GM23248 (cell line): Measurements from ENCODE around the gene CENPP. TPM values are rescaled to one million over a fixed set of nuclear protein-coding genes. Genes with fewer than 3 reads are reported as not detected.
A peak's percentile ranks its signal among the peaks of the same experiment; 100 is the strongest.

Experiments used
- DNase-seq: peaks from one replicate; pipeline ENCODE4 v3.0.0-alpha.2; 2015
- H2AFZ ChIP-seq: fragments of 200-600 bp; sonication (generic); 2 replicates; pipeline ENCODE4 v1.6.1; 2016; ENCODE audit warnings: antibody characterized with exemption
- H3F3A ChIP-seq: fragments of 200-600 bp; sonication (generic); 2 replicates; pipeline ENCODE4 v1.6.1; 2016; ENCODE audit warnings: mild to moderate bottlenecking, antibody characterized with exemption, mixed run types; ENCODE audit not compliant: insufficient read depth
- H3K27ac ChIP-seq: fragments of 200-600 bp; sonication (generic); 2 replicates; pipeline ENCODE4 v1.5.1; 2016; ENCODE audit warnings: mild to moderate bottlenecking
- H3K27me3 ChIP-seq: fragments of 200-600 bp; sonication (generic); replicated peaks from 2 replicates; pipeline ENCODE4 v1.6.1; 2016; ENCODE audit warnings: mild to moderate bottlenecking; ENCODE audit not compliant: insufficient read depth
- H3K36me3 ChIP-seq: fragments of 200-600 bp; sonication (generic); 2 replicates; pipeline ENCODE4 v1.6.1; 2016; ENCODE audit warnings: low read depth, mild to moderate bottlenecking
- H3K4me1 ChIP-seq: fragments of 200-600 bp; sonication (generic); 2 replicates; pipeline ENCODE4 v1.6.1; 2016; ENCODE audit warnings: mild to moderate bottlenecking; ENCODE audit not compliant: insufficient read depth
- H3K4me2 ChIP-seq: fragments of 200-600 bp; sonication (generic); one replicate; pipeline ENCODE4 v1.6.1; 2016; ENCODE audit warnings: mild to moderate bottlenecking; ENCODE audit not compliant: unreplicated experiment
- H3K4me3 ChIP-seq: fragments of 200-600 bp; sonication (generic); 2 replicates; pipeline ENCODE4 v1.5.1; 2016; ENCODE audit warnings: mild to moderate bottlenecking
- H3K79me2 ChIP-seq: fragments of 200-600 bp; sonication (generic); 2 replicates; pipeline ENCODE4 v1.6.1; 2016; ENCODE audit warnings: mild to moderate bottlenecking; ENCODE audit not compliant: insufficient read depth
- H3K9ac ChIP-seq: fragments of 200-600 bp; sonication (generic); 2 replicates; pipeline ENCODE4 v1.6.1; 2016; ENCODE audit warnings: mild to moderate bottlenecking
- H3K9me2 ChIP-seq: fragments of 200-600 bp; sonication (generic); 2 replicates; pipeline ENCODE4 v1.6.1; 2016; ENCODE audit warnings: mixed run types, mild to moderate bottlenecking, moderate library complexity; ENCODE audit not compliant: insufficient read depth
- H3K9me3 ChIP-seq: fragments of 200-600 bp; sonication (generic); one replicate; pipeline ENCODE4 v1.6.1; 2017; ENCODE audit warnings: low read depth
- H4K20me1 ChIP-seq: fragments of 200-600 bp; sonication (generic); 2 replicates; pipeline ENCODE4 v1.6.0; 2016; ENCODE audit not compliant: insufficient read depth
- EZH2 ChIP-seq: fragments of 200-600 bp; sonication (generic); IDR thresholded peaks from 2 replicates; pipeline ENCODE4 v1.6.1; 2018; ENCODE audit warnings: antibody characterized with exemption, mild to moderate bottlenecking; ENCODE audit not compliant: insufficient read depth, poor library complexity, severe bottlenecking
- EZH2phosphoT487 ChIP-seq: fragments of 200-600 bp; sonication (generic); IDR thresholded peaks from 2 replicates; pipeline ENCODE4 v1.6.1; 2018; ENCODE audit warnings: antibody characterized with exemption, moderate library complexity, mild to moderate bottlenecking, low read depth; ENCODE audit not compliant: insufficient read depth
- WGBS, 2 experiments: methylation state at CpG; one replicate each; pipeline ENCODE4 v1.1.6; 2015 to 2017; ENCODE audit warnings: low lambda C conversion rate in 2 of 2, low coverage in 1 of 2; ENCODE audit errors: missing lambda C conversion rate in 2 of 2; 5-methylcytosine and 5-hydroxymethylcytosine counted together
- in situ Hi-C: fragments of 300-500 bp; cut with MboI; formaldehyde crosslinking; loops from 2 replicates; pipeline ENCODE4 v1.15.0; 2020
- polyA plus RNA-seq: library from polyadenylated mRNA; unstranded; fragments of >200 nt; fragmentation: Nextera tagmentation; extraction: Ambion mirVana; gene quantifications from 2 replicates; pipeline ENCODE4 v1.2.1, GENCODE V29; 2016
- total RNA-seq: library from RNA; depleted of rRNA; stranded (reverse); fragments of >200 nt; shearing (Covaris generic); gene quantifications from 2 replicates; pipeline ENCODE4 v1.2.3, GENCODE V29; 2014

The CENPP gene
- total and polyA plus RNA-seq, 2 experiments from 2014 or later: 2.5 to 7.4 TPM

DNA sequence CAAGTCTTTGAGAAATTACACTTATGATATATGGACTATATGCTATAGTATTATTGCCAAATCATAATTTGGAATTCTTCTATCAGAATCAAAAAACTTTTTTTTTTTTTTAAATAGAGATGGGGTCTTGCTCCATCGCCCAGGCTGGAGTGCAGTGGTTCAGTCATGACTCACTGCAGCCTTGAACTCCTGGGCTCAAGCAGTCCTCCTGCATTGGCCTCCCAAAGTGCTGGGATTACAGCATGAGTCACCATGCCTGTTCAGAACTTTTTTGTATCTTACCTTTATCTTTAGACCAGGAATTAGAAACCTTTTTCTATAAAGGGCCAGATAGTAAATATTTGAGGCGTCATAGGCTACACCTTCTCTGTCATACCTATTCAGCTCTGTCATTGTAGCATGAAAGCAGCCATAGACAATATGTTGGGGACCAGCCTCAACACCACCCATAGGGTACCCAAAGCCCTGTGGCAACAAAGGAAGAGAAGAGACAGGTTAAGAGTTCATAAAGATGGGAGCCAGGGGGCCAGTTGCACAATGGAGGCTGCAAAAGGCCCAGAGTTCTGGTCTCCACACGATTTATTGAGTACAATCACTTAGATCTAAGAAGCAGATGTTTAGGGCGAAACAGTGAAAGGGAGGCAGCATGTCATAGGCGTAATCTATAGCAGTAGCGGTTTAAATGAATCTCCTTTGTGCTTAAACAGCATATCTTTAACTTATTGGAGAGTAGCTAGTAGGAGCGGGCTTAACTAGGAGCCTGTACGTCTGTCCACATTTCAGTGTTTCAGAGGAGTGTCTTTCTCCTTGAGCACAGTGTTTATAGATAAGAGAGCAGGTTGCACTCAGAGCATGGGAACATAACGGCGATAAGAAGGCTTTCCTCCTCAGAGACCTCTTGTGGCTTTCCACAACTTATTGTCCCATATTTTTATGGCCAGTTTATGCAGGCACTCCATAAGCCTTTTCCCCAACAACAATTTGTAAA, 197.5 kb downstream of the CENPP start:
- TF ChIP-seq EZH2phosphoT487 (no peak), EZH2 (no peak)
- Histone ChIP-seq H3K9me2 (no peaks in the 10 kb centered on the region), H3K4me1 (no peaks in the 10 kb centered on the region), H2AFZ (no peak overlapping the region), H3F3A (no peaks in the 10 kb centered on the region), H3K27me3 (no peaks in the 10 kb centered on the region), H3K9ac (no peak overlapping the region), H4K20me1 (no peaks in the 10 kb centered on the region), H3K9me3 (no peaks in the 10 kb centered on the region), H3K4me3 (no peak overlapping the region), H3K36me3 (no peaks in the 10 kb centered on the region), H3K27ac (no peak overlapping the region), H3K4me2 (no peak overlapping the region), H3K79me2 (no peaks in the 10 kb centered on the region)
- in situ Hi-C loops: no loop called here
- WGBS, 2 experiments: 89 to 92% methylated on average over 10 of the region's 10 CpGs
- no peak for DNase-seq

DNA sequence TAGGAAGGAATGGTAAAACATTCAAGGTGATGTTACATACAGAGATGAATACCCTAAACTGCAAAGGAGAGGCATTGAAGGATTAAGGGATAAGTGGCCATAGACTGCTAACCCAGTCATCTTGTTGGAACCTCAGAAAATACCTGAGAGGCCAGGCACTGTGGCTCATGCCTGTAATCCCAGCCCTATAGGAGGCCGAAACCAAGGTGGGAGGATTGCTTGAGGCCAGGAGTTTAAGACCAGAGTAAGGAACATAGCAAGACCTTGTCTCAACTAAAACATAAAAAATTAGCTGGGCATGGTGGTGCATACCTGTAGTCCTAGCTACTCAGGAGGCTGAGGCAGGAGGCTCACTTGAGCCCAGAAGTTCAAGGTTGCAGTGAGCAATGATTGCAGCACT, 199.1 kb downstream of the CENPP start:
- no peaks in the 10 kb centered on the region for H3K27me3 ChIP-seq
- H3F3A ChIP-seq: no peaks in the 10 kb centered on the region
- H3K4me3 ChIP-seq: no peak overlapping the region
- no peak overlapping the region for H2AFZ ChIP-seq
- no peaks in the 10 kb centered on the region for H4K20me1 ChIP-seq
- H3K9ac ChIP-seq: no peak overlapping the region
- DNase-seq: no peak
- no peaks in the 10 kb centered on the region for H3K9me3 ChIP-seq
- H3K79me2 ChIP-seq: no peaks in the 10 kb centered on the region
- no peaks in the 10 kb centered on the region for H3K36me3 ChIP-seq
- no peak overlapping the region for H3K4me2 ChIP-seq
- H3K4me1 ChIP-seq: no peaks in the 10 kb centered on the region
- H3K9me2 ChIP-seq: no peaks in the 10 kb centered on the region
- 91 to 96% methylated on average over 1 of the region's 1 CpG for WGBS, 2 experiments
- no peak overlapping the region for H3K27ac ChIP-seq
- TF ChIP-seq EZH2phosphoT487 (no peak), EZH2 (no peak)
- in situ Hi-C loops: no loop called here

DNA sequence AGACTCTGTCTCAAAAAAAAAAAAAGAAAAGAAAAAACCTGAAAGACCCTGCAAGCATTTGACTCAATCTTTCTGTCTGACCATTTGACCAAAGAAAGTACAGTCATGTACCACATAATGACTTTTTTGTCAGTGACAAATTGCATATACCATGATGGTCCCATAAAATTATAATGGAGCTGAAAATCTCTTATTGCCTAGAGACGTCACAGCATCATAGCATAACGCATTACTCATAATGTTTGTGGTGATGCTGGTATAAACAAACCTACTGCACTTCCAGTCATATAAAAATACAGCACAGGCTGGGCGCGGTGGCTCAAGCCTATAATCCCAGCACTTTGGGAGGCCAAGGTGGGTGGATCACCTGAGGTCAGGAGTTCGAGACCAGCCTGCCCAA, 199.6 kb downstream of the CENPP start:
- 86 to 88% methylated on average over 5 of the region's 5 CpGs for WGBS, 2 experiments
- H3K4me3 ChIP-seq: no peak overlapping the region
- peak; percentile 45 for DNase-seq
- no peaks in the 10 kb centered on the region for H3K9me3 ChIP-seq
- H3K27me3 ChIP-seq: no peaks in the 10 kb centered on the region
- H4K20me1 ChIP-seq: no peaks in the 10 kb centered on the region
- H3K9ac ChIP-seq: no peak overlapping the region
- in situ Hi-C loops: no loop called here
- no peaks in the 10 kb centered on the region for H3K36me3 ChIP-seq
- H3K79me2 ChIP-seq: no peaks in the 10 kb centered on the region
- H2AFZ ChIP-seq: no peak overlapping the region
- H3K27ac ChIP-seq: no peak overlapping the region
- no peaks in the 10 kb centered on the region for H3F3A ChIP-seq
- H3K4me2 ChIP-seq: no peak overlapping the region
- no peak for TF ChIP-seq EZH2
- no peak for TF ChIP-seq EZH2phosphoT487
- no peaks in the 10 kb centered on the region for H3K9me2 ChIP-seq
- no peaks in the 10 kb centered on the region for H3K4me1 ChIP-seq

DNA sequence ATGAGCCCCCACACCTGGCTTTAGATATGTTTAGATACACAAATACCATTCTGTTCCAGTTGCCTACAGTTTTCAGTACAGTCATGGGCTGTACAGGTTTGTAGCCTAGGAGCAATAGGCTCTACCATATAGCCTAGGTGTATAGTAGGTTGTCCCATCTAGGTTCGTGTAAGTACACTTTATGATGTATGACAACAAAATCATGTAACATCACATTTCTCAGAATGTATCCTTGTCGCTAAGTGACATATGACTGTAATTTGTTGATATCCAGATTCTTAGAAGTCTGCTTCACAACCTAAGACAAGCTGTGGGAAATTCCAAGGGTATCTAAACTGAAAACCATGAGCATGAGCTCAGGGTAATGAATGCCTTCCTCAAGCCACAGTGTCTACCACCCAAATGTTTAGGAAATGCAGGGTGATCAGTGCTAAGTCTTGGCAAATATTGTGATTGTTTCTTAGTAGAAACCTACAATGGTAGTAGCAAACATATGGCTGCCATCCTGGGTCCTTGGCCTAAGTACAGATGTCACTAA, 201.6 kb downstream of the CENPP start:
- H3K4me3 ChIP-seq: no peak overlapping the region
- H3K9me2 ChIP-seq: no peaks in the 10 kb centered on the region
- H3K9ac ChIP-seq: no peak overlapping the region
- WGBS, 2 experiments: 96 to 100% methylated on average over 2 of the region's 2 CpGs
- no peak for DNase-seq
- no peaks in the 10 kb centered on the region for H3F3A ChIP-seq
- no peaks in the 10 kb centered on the region for H3K4me1 ChIP-seq
- H3K36me3 ChIP-seq: no peaks in the 10 kb centered on the region
- H3K27ac ChIP-seq: no peak overlapping the region
- no peaks in the 10 kb centered on the region for H3K79me2 ChIP-seq
- in situ Hi-C loops: no loop called here
- no peak overlapping the region for H3K4me2 ChIP-seq
- H3K27me3 ChIP-seq: no peaks in the 10 kb centered on the region
- no peaks in the 10 kb centered on the region for H4K20me1 ChIP-seq
- H3K9me3 ChIP-seq: peaks cover 4% of the 10 kb centered on the region
- no peak for TF ChIP-seq EZH2phosphoT487
- TF ChIP-seq EZH2: no peak
- H2AFZ ChIP-seq: no peak overlapping the region
